DND-41 (cell line): Measurements from ENCODE around the gene GOSR1.

Experiments
- EZH2 ChIP-seq: IDR thresholded peaks from 3 replicates; pipeline ENCODE4 v1.6.1; 2012; ENCODE audit warnings: borderline replicate concordance, low read depth, mild to moderate bottlenecking, moderate library complexity, low read length, inconsistent platforms; ENCODE audit not compliant: severe bottlenecking
- TF ChIP-seq, protein P1 (sequence below): IDR thresholded peaks from 2 replicates; pipeline ENCODE4 v1.5.1; 2012; ENCODE audit warnings: borderline replicate concordance, low read length, moderate library complexity, mild to moderate bottlenecking; ENCODE audit not compliant: poor library complexity, severe bottlenecking; ENCODE audit errors: extremely low read depth

DNA sequence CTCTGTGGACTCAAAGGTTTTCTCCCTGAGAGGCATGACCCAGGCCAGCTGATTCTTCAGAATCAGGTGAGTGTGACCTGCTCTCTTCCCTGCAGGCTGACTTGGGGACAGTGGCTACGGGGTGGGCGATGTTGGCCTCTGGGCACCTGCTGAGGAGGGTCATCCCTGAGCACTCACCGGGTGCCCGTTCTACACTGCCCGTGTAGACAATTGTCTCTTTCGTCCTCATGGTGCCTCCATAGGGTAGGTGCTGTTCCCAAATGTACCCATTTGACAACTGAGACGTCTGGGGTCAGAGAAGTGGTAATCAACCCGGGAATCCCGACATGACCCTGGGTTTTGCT lies 74.8 kb downstream of the GOSR1 start:
- TF ChIP-seq, protein P1, sequence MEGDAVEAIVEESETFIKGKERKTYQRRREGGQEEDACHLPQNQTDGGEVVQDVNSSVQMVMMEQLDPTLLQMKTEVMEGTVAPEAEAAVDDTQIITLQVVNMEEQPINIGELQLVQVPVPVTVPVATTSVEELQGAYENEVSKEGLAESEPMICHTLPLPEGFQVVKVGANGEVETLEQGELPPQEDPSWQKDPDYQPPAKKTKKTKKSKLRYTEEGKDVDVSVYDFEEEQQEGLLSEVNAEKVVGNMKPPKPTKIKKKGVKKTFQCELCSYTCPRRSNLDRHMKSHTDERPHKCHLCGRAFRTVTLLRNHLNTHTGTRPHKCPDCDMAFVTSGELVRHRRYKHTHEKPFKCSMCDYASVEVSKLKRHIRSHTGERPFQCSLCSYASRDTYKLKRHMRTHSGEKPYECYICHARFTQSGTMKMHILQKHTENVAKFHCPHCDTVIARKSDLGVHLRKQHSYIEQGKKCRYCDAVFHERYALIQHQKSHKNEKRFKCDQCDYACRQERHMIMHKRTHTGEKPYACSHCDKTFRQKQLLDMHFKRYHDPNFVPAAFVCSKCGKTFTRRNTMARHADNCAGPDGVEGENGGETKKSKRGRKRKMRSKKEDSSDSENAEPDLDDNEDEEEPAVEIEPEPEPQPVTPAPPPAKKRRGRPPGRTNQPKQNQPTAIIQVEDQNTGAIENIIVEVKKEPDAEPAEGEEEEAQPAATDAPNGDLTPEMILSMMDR, result no peak
- no peak for TF ChIP-seq EZH2
